GM06990 (cell line): ENCODE data around the gene REC114.

Source experiments
- DNase-seq: peaks from one replicate; pipeline ENCODE4 v3.0.0-alpha.2; 2011; ENCODE audit not compliant: insufficient read length; ENCODE audit errors: extremely low read depth
- H3K27me3 ChIP-seq: replicated peaks from 2 replicates; pipeline ENCODE4 v1.6.0; 2011; ENCODE audit warnings: low read length; ENCODE audit not compliant: control insufficient read depth, insufficient read depth
- H3K36me3 ChIP-seq: 2 replicates; pipeline ENCODE4 v1.5.1; 2011; ENCODE audit warnings: low read length; ENCODE audit not compliant: control insufficient read depth, insufficient read depth
- H3K4me3 ChIP-seq: replicated peaks from 2 replicates; pipeline ENCODE4 v1.5.1; 2011; ENCODE audit warnings: low read depth, mild to moderate bottlenecking, control low read depth, low read length
- CTCF ChIP-seq: IDR thresholded peaks from 2 replicates; pipeline ENCODE4 v1.5.1; 2011; ENCODE audit warnings: low read length, control low read depth, mild to moderate bottlenecking, inconsistent platforms; ENCODE audit not compliant: insufficient read depth, poor library complexity, severe bottlenecking

Gene REC114

GRCh38 chr15:73467758-73468157, 24.8 kb downstream of the REC114 start:
- no peaks in the 10 kb centered on the region for H3K36me3 ChIP-seq
- H3K27me3 ChIP-seq: no peaks in the 10 kb centered on the region; the same call in 1 of the 2 replicates
- DNase-seq: no peak
- no peak overlapping the region for H3K4me3 ChIP-seq
- TF ChIP-seq CTCF: no peak

- Histone ChIP-seq H3K27me3 (no peaks in the 10 kb centered on the region), H3K4me3 (no peak overlapping the region), H3K36me3 (no peaks in the 10 kb centered on the region)
- no peak for TF ChIP-seq CTCF
- DNase-seq: no peak
Measured at GRCh38 chr15:73474785-73475184, 31.8 kb downstream of the REC114 start.

GRCh38 chr15:73476704-73477216, 33.8 kb downstream of the REC114 start:
- no peak for DNase-seq
- Histone ChIP-seq H3K27me3 (no peaks in the 10 kb centered on the region), H3K4me3 (no peak overlapping the region), H3K36me3 (no peaks in the 10 kb centered on the region)
- TF ChIP-seq CTCF: no peak

GRCh38 chr15:73480050-73480449, 37.1 kb downstream of the REC114 start:
- H3K4me3 ChIP-seq: no peak overlapping the region
- DNase-seq: no peak
- no peaks in the 10 kb centered on the region for H3K27me3 ChIP-seq
- no peaks in the 10 kb centered on the region for H3K36me3 ChIP-seq
- no peak for TF ChIP-seq CTCF

DNA sequence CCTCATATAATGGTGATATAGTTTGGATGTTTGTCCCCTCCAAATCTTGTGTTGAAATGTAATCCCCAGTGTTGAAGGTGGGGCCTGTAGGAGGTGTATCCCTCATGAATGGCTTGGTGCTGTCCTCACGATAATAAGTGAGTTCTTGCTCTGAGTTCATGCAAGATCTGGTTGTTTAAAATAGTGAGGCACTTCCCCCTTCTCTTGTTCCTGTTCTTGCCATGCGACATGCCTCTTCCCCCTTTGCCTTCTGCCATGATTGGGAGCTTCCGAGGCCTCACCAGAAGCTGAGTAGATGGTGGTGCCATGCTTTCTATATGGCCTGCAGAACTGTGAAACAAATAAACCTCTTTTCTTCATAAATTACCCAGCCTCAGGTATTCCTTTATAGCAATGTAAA, 39.2 kb downstream of the REC114 start:
- Histone ChIP-seq H3K36me3 (no peaks in the 10 kb centered on the region), H3K27me3 (no peaks in the 10 kb centered on the region), H3K4me3 (no peak overlapping the region)
- TF ChIP-seq CTCF: no peak
- no peak for DNase-seq

DNA sequence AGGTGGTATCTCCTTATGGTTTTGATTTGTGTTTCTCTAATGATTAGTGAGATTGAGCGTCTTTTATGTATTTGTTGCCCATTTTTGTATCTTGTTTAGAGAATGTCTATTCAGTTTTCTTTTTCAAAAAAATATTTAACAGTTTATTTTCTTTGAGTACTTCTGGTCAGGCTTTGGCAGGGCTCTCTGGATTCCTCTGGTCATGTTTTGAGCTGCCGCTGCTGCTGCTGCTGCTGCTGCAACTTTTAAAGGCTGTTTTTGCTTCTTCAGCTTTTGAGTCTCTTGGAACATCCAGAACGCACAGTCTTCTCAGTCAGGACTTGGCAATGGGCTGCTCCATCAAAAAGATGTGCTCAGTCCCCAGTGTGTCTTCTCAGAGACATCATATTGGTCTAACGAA, 40.1 kb downstream of the REC114 start:
- H3K4me3 ChIP-seq: no peak overlapping the region
- DNase-seq: no peak
- no peaks in the 10 kb centered on the region for H3K27me3 ChIP-seq
- TF ChIP-seq CTCF: no peak
- no peaks in the 10 kb centered on the region for H3K36me3 ChIP-seq
